Anterior cingulate cortex (tissue), 58 donors: ENCODE measurements around the gene PRKAB2.
"Not testable (repeated sequence)": the region's sequence is repeated elsewhere in the genome, so short reads cannot be mapped to it uniquely, and the experiment has no call there.

Experiments
- DNase-seq, 58 donors: peaks; one replicate each; lab custom pipeline; 2025; lab: John Stamatoyannopoulos, UW

Gene PRKAB2

GRCh38 chr1:147111381-147112130, 60.7 kb downstream of the PRKAB2 start:
- DNase-seq: no peak

- no peak for DNase-seq
These were observed 61.4 kb downstream of the PRKAB2 start for GRCh38 chr1:147110872-147111271.

GRCh38 chr1:147110434-147110833, 61.8 kb downstream of the PRKAB2 start:
- DNase-seq: no peak

- no peak for DNase-seq
These were observed 62.5 kb downstream of the PRKAB2 start for GRCh38 chr1:147109762-147110161.

GRCh38 chr1:147109041-147109440, 63.2 kb downstream of the PRKAB2 start:
- no peak for DNase-seq

- DNase-seq: not testable (repeated sequence)
These were observed 65.8 kb downstream of the PRKAB2 start for GRCh38 chr1:147106407-147106881.

GRCh38 chr1:147105909-147106308, 66.4 kb downstream of the PRKAB2 start:
- no peak for DNase-seq
